Left lobe of liver (tissue), 2 donors: ENCODE results near the gene HNRNPDL. TPM values are rescaled to one million over a fixed set of nuclear protein-coding genes. Genes with fewer than 3 reads are reported as not detected.
A peak's percentile ranks its signal among the peaks of the same experiment; 100 is the strongest.
"Not testable (repeated sequence)": the region's sequence is repeated elsewhere in the genome, so short reads cannot be mapped to it uniquely, and the experiment has no call there.

ENCODE experiments used
- ATAC-seq: fragments of 200-7000 bp; cut with Tn5 transposase; one replicate; pipeline ENCODE4 v1.9.1; 2020; ENCODE audit warnings: mild to moderate bottlenecking, moderate library complexity
- DNase-seq: peaks from one replicate; pipeline ENCODE4 v3.0.0-alpha.2; 2020; ENCODE audit warnings: low spot score
- total RNA-seq: library from RNA; stranded (reverse); gene quantifications from one replicate; pipeline ENCODE4 v1.2.1, GENCODE V29; 2021
- donor health status: DM: no; HTN: no; CAD: no; lungs with moderate emphysema.
- donor health status: DM: no; HTN: yes; CAD: no.

HNRNPDL gene
- total RNA-seq, 1 donor from 2014 or later = 52.1 TPM

DNA sequence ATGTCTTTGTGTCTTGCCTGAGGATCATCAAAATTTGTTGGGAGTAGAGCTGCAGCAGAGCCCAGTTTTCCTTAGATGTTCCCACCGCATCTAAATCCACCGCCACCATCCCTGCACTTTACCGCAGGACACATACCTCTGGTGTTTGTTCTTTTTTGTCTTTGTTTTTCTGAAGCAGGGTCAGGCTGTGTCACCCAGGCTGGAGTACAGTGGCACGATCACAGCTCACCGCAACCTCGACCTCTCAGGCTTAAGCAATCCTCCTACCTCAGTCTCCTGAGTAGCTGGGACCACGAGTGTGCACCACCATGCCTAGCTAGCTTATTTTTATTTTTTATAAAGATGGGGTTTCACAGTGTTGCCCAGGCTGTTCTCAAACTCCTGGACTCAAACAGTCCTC, 4.7 kb upstream of the HNRNPDL start:
- DNase-seq (no peak), ATAC-seq (no peak)

DNA sequence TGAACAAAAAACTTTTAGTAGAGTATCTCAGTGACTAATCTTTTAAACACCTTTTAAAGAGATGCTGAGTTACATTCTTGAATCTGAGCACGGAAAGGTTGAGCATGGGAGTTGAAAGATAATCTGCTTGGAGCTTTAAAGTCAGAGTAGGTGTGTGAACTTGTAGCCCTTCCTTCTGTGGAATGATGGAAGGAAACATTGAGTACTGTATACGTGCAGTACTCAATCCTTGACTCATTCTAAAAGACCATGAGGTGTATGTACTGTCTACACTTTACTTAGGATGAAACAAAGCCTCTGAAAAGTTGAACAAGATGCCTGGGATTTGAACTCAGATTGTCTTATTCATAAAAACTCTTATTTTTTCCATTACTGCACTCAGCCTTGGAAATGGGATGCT, 3.5 kb upstream of the HNRNPDL start:
- no peak for DNase-seq
- no peak for ATAC-seq

DNA sequence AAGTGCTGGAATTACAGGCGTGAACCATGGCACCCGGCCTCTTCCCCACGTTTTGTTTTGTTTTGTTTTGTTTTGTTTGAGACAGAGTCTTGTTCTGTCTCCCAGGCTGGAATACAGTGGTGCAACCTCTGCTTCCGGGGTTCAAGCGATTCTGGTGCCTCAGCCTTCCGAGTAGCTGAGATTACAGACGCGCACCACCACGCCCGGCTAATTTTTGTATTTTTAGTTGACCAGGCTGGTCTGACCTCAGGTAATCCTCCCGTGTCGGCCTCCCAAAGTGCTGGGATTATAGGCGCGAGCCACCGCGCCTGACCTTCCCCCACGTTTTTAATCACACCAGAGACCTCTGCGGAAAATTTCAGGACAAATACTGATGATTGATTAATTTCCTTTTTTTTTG, 2.3 kb upstream of the HNRNPDL start:
- DNase-seq (no peak), ATAC-seq (no peak)

DNA sequence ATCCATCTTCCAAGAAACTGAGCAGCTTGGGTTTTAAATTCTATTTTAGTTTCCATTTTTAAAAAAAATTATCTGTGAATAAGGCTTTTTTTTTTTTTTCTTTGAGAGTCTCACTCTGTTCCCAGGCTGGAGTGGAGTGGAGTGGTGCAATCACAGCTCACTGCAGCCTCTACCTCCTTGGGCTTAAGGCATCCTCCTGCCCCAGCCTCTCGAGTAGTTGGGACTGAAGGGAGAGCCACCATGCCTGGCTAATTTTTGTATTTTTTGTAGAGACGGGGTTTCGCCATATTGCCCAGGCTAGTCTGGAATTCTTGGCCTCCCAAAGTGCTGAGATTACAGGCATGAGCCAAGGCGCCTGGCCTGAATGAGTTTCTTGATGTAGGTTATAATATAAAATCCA, 1.6 kb upstream of the HNRNPDL start:
- ATAC-seq (no peak), DNase-seq (no peak)

- DNase-seq (peak; percentile 47), ATAC-seq (no peak)
These were observed 893 bp upstream of the HNRNPDL start for GRCh38 chr4:82430964-82431745.

GRCh38 chr4:82429728-82430192, 502 bp downstream of the HNRNPDL start:
- DNase-seq = no peak

GRCh38 chr4:82428969-82429727, 1.1 kb downstream of the HNRNPDL start:
- ATAC-seq = peak; percentile 79
- peak; percentile 96 for DNase-seq

More at GRCh38 chr4:82429728-82430192, 502 bp downstream of the HNRNPDL start:
- ATAC-seq = peak; percentile 9

DNA sequence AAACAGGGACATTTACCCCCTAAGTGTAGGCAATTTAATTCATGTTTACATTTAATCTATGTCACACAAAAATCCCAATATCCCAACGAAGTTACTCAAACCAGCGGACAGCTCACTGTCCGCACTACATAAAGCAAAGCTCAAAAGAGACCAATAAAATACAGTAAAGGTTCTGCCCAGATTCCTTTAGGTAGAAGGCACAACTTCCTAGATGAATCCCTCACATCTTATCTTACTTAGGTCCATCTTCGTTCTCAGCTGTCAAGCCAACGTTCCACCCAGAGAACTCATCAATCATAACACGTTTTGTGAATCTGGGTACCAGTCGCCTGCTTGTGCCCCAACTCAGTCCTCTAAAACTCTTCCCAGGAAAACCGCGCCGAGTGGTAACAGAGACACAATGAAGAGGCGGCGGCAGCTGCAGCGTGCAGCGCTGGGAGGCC, 1.7 kb downstream of the HNRNPDL start:
- DNase-seq (no peak), ATAC-seq (no peak)

DNA sequence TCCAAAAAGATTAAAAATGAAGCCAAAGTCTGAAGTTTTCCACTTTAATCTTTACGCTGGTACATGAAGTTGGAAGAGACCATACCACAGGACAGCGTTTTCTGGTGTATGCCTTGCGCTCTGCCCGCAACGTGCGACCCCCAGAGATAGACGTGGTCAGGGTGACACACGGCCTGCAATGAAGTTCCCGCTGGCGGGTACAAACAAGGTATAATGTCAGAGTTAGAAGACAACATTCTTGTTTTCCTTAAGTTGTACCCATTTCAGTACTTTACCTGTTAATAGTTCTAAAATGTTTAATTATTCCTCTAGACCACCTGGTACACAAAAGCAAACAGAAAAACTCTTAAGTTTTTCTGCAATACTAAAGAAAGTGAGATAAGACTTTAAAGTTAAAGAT, 4.8 kb downstream of the HNRNPDL start:
- no peak for ATAC-seq

DNA sequence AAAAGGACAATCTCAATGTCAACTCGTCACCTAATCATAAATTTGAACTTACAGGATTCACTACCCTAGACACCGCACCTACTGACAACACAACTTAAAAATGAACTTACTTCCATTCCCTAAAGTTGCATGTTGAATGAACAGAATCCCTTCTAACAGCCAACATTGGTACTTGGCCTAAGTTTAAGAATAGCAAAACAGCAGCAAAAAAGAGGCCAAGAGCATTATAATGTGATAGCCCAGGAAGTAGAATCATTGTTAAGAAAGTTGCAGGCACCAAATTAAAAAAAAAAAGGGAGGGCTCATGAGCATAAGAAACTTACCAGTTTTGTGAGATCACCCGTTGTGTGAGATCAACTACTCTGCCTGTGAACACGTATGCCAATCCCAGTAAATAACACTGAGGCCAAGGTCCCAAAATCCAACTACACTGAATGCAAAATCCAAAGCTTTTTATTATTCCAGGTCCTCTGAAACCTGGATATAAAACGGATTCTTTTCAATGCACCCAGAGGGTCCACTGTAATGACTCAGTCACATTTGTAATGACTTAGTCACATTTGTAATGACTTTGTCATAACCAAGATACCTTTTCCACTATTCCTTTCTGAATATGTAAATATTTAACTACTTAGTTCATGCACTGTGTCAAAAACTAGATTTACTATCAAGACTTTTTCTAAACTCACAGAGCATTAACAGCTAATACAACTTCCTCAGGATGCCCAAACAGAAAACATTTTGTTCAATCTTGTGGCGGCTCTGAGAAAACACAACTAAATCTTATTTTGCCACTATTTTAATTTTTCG, 6.8 kb downstream of the HNRNPDL start:
- ATAC-seq (no peak), DNase-seq (no peak)

More for the DNA sequence above, 4.8 kb downstream of the HNRNPDL start:
- DNase-seq = no peak

DNA sequence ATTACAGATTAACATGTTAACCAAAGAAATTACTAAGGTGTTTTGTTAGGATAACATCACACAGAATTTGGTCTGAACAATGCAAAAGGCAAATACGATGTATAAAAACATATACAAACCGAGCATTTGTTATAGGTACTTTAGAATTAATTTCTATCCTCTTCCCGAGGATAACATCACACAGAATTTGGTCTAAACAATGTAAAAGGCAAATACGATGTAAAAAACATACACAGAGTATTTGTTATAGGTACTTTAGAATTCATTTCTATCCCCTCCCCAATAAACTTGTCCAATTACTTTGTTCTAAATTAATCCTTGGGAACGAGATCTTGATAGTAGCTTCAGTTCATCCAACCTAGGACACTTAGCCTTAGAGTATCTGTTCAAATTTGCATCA, 7.6 kb downstream of the HNRNPDL start:
- ATAC-seq (no peak), DNase-seq (no peak)

DNA sequence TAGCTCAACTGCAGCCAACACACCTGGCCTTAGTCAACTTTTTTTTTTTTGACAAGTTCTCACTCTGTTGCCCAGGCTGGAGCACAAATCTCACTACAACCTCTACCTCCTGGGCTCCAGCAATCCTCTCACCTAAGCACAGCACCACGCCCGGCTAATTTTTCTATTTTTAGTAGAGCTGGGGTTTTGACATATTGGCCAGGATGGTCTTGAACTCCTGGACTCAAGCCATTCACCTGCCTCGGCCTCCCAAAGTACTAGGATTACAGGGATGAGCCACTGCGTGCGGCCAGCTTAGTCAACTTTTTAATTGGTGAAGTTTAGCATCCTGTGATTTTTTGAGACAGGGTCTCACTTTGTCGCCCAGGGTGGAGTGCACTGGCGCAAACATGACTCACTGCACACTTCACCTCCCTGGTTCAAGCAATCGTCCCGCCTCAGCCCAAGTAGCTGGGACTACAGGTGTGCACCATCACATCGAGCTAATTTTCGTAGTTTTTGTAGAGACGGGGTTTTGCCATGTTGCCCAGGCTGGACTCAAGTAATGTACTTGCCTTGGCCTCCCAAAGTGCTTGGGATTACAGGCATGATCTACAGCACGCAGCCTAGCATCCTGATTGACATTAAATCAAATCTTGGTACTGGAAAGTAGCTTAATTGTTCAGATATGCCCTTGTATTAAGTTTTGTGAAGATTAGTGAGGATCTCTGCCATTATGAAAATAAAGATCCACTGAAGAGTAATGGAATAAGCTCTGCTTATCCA, 8.3 kb downstream of the HNRNPDL start:
- no peak for DNase-seq
- ATAC-seq = peak; percentile 38

DNA sequence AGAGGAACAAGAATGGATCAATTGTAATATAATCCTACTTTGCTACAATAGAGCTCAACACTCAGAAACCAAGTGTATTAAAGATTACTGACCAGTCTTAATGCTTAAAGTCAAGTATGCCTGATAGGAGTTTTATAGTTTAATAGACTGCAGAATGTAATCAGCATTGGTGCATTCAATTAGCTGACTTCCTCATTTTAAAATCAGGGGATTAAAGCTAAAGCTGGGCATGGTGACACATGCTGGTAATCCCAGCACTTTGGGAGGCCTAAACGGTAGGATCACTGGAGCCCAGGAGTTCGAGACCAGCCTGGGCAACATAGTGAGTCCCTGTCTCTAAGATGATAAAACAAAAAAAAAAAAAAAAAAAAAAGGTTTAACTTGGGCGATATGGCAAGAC, 10.8 kb downstream of the HNRNPDL start:
- DNase-seq = no peak
- ATAC-seq = no peak

DNA sequence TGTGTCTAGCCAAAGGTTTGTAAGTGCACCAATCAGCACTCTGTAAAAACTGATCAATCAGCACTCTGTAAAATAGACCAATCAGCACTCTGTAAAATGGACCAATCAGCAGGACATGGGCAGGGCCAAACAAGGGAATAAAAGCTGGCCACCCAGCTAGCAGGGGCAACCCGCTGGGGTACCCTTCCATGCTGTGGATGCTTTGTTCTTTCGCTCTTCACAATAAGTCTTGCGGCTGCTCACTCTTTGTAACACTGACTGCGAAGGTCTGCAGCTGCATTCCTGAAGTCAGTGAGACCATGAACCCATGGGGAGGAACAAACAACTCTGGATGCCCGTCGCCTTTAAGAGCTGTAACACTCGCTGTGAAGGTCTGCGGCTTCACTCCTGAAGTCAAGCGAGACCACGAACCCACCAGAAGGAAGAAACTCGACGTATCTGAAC, 14.3 kb downstream of the HNRNPDL start:
- ATAC-seq (no peak), DNase-seq (no peak)

DNA sequence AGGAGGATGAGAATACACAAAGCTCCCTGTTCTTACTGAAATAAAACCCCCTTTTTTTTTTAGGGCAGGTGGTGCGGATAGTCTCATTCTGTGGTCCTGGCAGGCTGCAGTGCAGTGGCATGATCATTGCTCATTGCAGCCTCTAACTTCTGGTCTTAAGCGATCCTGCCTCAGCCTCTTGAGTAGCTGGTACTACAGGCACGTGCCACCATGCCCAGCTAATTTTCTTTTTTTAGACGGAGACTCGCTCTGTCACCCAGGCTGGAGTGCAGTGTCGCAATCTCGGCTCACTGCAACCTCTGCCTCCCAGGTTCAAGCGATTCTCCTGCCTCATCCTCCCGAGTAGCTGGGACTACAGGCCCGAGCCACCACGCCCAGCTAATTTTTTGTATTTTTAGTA, 15.2 kb downstream of the HNRNPDL start:
- not testable (repeated sequence) for DNase-seq, ATAC-seq

GRCh38 chr4:82403725-82404124, 26.5 kb downstream of the HNRNPDL start:
- DNase-seq = no peak
- ATAC-seq = no peak

GRCh38 chr4:82402196-82402775, 28.0 kb downstream of the HNRNPDL start:
- no peak for DNase-seq
- ATAC-seq = no peak

DNA sequence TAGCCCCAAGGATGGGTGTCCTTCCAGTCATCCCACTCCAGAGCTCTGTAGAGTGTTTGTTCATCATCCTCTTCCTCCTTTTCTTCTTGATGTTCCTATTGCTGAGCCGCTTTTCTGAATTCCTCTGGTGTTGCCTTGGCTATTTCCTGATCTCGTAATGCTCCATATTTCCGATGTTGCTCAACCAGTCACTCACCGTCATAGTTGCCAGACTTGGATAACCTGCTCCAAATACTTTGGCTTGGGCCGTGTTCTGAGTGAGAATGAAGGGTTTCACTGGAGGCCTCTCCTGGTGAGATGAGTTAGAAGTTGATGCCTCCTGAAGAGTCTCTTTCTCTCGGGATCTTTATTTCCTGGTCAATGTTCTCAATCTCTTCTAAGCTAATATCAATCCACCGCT, 28.7 kb downstream of the HNRNPDL start:
- no peak for DNase-seq
- ATAC-seq = no peak

DNA sequence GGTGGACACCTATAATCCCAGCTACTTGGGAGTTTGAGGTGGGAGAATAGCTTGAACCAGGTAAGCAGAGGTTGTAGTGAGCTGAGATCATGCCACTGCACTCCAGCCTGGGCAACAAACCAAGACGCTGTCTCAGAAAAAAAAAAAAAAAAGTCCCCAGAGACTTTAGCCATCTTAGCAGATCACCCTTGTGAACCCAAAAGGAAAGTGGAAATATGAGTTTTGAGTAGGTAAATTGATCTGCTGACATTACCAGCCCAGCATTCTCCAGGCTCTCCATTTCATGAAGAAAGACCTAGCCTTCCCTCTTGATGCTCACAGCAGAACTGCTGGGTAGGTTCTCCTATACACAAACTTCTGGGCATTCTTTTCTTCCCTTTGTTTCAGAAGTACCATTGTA, 32.0 kb downstream of the HNRNPDL start:
- ATAC-seq (no peak), DNase-seq (no peak)

GRCh38 chr4:82397527-82397926, 32.7 kb downstream of the HNRNPDL start:
- DNase-seq (no peak), ATAC-seq (no peak)
